HK-2 (cell line): ENCODE data around the gene KCNB1.

Experiments used
- DNase-seq: peaks from one replicate; pipeline ENCODE4 v3.0.0-alpha.2; 2018; ENCODE audit not compliant: unreplicated experiment

The KCNB1 gene

GRCh38 chr20:49435639-49436038 lies 46.8 kb downstream of the KCNB1 start:
- DNase-seq = no peak

- no peak for DNase-seq
These were observed 49.1 kb downstream of the KCNB1 start for GRCh38 chr20:49433333-49433732.

- DNase-seq = no peak
These were observed 49.9 kb downstream of the KCNB1 start for GRCh38 chr20:49432550-49432949.

GRCh38 chr20:49431329-49431728 lies 51.1 kb downstream of the KCNB1 start:
- no peak for DNase-seq

GRCh38 chr20:49430320-49430719 lies 52.1 kb downstream of the KCNB1 start:
- no peak for DNase-seq

- no peak for DNase-seq
These were observed 54.5 kb downstream of the KCNB1 start for GRCh38 chr20:49427751-49428518.

GRCh38 chr20:49426873-49427272 lies 55.6 kb downstream of the KCNB1 start:
- no peak for DNase-seq

GRCh38 chr20:49426395-49426794 lies 56.1 kb downstream of the KCNB1 start:
- DNase-seq = no peak

- DNase-seq = no peak
These were observed 57.9 kb downstream of the KCNB1 start for GRCh38 chr20:49424536-49424935.

- DNase-seq = no peak
These were observed 60.3 kb downstream of the KCNB1 start for GRCh38 chr20:49422161-49422560.

- DNase-seq = no peak
These were observed 61.6 kb downstream of the KCNB1 start for GRCh38 chr20:49420811-49421295.

- DNase-seq = no peak
These were observed 62.2 kb downstream of the KCNB1 start for GRCh38 chr20:49420292-49420691.

- DNase-seq = no peak
These were observed 62.7 kb downstream of the KCNB1 start for GRCh38 chr20:49419785-49420184.

- DNase-seq = no peak
These were observed 63.7 kb downstream of the KCNB1 start for GRCh38 chr20:49418809-49419208.

- no peak for DNase-seq
These were observed 64.5 kb downstream of the KCNB1 start for GRCh38 chr20:49417843-49418555.

- no peak for DNase-seq
These were observed 66.8 kb downstream of the KCNB1 start for GRCh38 chr20:49415668-49416044.

GRCh38 chr20:49415005-49415667 lies 67.3 kb downstream of the KCNB1 start:
- DNase-seq = no peak

- no peak for DNase-seq
These were observed 68.8 kb downstream of the KCNB1 start for GRCh38 chr20:49413677-49414076.

GRCh38 chr20:49412953-49413352 lies 69.5 kb downstream of the KCNB1 start:
- no peak for DNase-seq

GRCh38 chr20:49412254-49412653 lies 70.2 kb downstream of the KCNB1 start:
- DNase-seq = no peak

- no peak for DNase-seq
These were observed 71.1 kb downstream of the KCNB1 start for GRCh38 chr20:49411221-49411925.
